IMR-90 (cell line): ENCODE measurements around the gene YES1.

ENCODE experiments used
- BHLHE40 ChIP-seq: fragments of 150-350 bp; IDR thresholded peaks from 2 replicates; pipeline ENCODE4 v1.6.1; 2016; ENCODE audit warnings: mild to moderate bottlenecking, low read depth, low read length
- CEBPB ChIP-seq: IDR thresholded peaks from 2 replicates; pipeline ENCODE4 v1.6.1; 2012; ENCODE audit warnings: low read depth, low read length, improper control_type of control experiment
- CHD1 ChIP-seq: IDR thresholded peaks from 2 replicates; pipeline ENCODE4 v1.6.1; 2012; ENCODE audit warnings: low read depth, low read length, improper control_type of control experiment
- MAFK ChIP-seq: IDR thresholded peaks from 2 replicates; pipeline ENCODE4 v1.6.1; 2012; ENCODE audit warnings: low read depth, low read length, improper control_type of control experiment
- MAZ ChIP-seq: IDR thresholded peaks from 2 replicates; pipeline ENCODE4 v1.6.1; 2012; ENCODE audit warnings: low read depth, mild to moderate bottlenecking, low read length, improper control_type of control experiment, moderate library complexity, borderline replicate concordance
- MXI1 ChIP-seq: IDR thresholded peaks from 2 replicates; pipeline ENCODE4 v1.6.1; 2012; ENCODE audit warnings: low read depth, mild to moderate bottlenecking, low read length, moderate library complexity, borderline replicate concordance
- NFE2L2 ChIP-seq: fragments of 150-350 bp; IDR thresholded peaks from 2 replicates; pipeline ENCODE4 v1.6.1; 2016; ENCODE audit warnings: low read depth, mild to moderate bottlenecking, low read length
- POLR2A ChIP-seq: IDR thresholded peaks from 2 replicates; pipeline ENCODE4 v1.6.1; 2012; ENCODE audit warnings: mild to moderate bottlenecking, low read depth, low read length
- RAD21 ChIP-seq: IDR thresholded peaks from 2 replicates; pipeline ENCODE4 v1.6.1; 2012; ENCODE audit warnings: low read length, improper control_type of control experiment
- RCOR1 ChIP-seq: IDR thresholded peaks from 2 replicates; pipeline ENCODE4 v1.6.1; 2012; ENCODE audit warnings: mild to moderate bottlenecking, low read length, improper control_type of control experiment; ENCODE audit not compliant: insufficient replicate concordance
- RFX5 ChIP-seq: IDR thresholded peaks from 2 replicates; pipeline ENCODE4 v1.8.0; 2012; ENCODE audit warnings: low read depth, mild to moderate bottlenecking, low read length, moderate library complexity
- SMC3 ChIP-seq: fragments of 150-350 bp; IDR thresholded peaks from 2 replicates; pipeline ENCODE4 v1.6.1; 2016; ENCODE audit warnings: low read depth, mild to moderate bottlenecking, antibody characterized with exemption, low read length, moderate library complexity
- TF ChIP-seq, protein P1 (sequence below): conservative IDR thresholded peaks from 2 replicates; pipeline ENCODE4 v1.5.1; 2012; ENCODE audit warnings: mild to moderate bottlenecking, low read depth, low read length, improper control_type of control experiment
- TF ChIP-seq, protein P2 (sequence below): fragments of 150-350 bp; IDR thresholded peaks from 2 replicates; pipeline ENCODE4 v1.6.1; 2016; ENCODE audit warnings: low read depth, mild to moderate bottlenecking, low read length, moderate library complexity, borderline replicate concordance

DNA sequence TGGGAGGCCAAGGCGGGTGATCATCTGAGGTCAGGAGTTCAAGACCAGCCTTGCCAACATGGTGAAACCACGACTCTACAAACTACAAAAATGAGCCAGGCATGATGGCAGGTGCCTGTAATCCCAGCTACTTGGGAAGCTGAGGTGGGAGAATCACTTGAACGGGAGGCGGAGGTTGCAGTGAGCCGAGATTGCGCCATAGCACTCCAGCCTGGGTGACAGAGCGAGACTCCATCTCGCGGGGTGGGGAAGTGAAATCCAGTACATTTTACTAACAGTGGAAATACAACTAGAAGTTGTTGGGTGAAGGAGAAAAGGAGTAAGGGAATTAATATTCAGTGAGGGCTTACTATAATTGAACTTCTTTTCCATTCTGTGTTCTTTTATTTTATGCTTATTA lies 86.4 kb downstream of the YES1 start:
- no peak for TF ChIP-seq MAFK
- TF ChIP-seq MXI1: no peak
- no peak for TF ChIP-seq POLR2A
- TF ChIP-seq, protein P1, sequence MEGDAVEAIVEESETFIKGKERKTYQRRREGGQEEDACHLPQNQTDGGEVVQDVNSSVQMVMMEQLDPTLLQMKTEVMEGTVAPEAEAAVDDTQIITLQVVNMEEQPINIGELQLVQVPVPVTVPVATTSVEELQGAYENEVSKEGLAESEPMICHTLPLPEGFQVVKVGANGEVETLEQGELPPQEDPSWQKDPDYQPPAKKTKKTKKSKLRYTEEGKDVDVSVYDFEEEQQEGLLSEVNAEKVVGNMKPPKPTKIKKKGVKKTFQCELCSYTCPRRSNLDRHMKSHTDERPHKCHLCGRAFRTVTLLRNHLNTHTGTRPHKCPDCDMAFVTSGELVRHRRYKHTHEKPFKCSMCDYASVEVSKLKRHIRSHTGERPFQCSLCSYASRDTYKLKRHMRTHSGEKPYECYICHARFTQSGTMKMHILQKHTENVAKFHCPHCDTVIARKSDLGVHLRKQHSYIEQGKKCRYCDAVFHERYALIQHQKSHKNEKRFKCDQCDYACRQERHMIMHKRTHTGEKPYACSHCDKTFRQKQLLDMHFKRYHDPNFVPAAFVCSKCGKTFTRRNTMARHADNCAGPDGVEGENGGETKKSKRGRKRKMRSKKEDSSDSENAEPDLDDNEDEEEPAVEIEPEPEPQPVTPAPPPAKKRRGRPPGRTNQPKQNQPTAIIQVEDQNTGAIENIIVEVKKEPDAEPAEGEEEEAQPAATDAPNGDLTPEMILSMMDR: no peak
- no peak for TF ChIP-seq MAZ
- peak; percentile 15; the same call in 1 of the 2 replicates for TF ChIP-seq CEBPB
- TF ChIP-seq RCOR1: no peak
- no peak for TF ChIP-seq SMC3
- no peak for TF ChIP-seq NFE2L2
- TF ChIP-seq RAD21: no peak
- no peak for TF ChIP-seq BHLHE40
- TF ChIP-seq RFX5: no peak
- TF ChIP-seq CHD1: no peak
- TF ChIP-seq, protein P2, sequence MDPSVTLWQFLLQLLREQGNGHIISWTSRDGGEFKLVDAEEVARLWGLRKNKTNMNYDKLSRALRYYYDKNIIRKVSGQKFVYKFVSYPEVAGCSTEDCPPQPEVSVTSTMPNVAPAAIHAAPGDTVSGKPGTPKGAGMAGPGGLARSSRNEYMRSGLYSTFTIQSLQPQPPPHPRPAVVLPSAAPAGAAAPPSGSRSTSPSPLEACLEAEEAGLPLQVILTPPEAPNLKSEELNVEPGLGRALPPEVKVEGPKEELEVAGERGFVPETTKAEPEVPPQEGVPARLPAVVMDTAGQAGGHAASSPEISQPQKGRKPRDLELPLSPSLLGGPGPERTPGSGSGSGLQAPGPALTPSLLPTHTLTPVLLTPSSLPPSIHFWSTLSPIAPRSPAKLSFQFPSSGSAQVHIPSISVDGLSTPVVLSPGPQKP: no peak
